Measurements from ENCODE around the gene RAI1.
A peak's percentile ranks its signal among the peaks of the same experiment; 100 is the strongest.

RAI1 gene

GRCh38 chr17:17833658-17834357 lies 152.6 kb downstream of the RAI1 start:
- DNase-seq (ENCODE audit: low read depth), result no peak

GRCh38 chr17:17834974-17835373 lies 153.7 kb downstream of the RAI1 start:
- no peak for DNase-seq (ENCODE audit: low read depth)

- DNase-seq (ENCODE audit: low read depth), result no peak
Measured at GRCh38 chr17:17835415-17836249, 154.4 kb downstream of the RAI1 start.

GRCh38 chr17:17836250-17836817 lies 155.1 kb downstream of the RAI1 start:
- peak; percentile 96 for DNase-seq (ENCODE audit: low read depth)

- DNase-seq (ENCODE audit: low read depth), result peak; percentile 69
Measured at GRCh38 chr17:17836818-17837379, 155.6 kb downstream of the RAI1 start, which contains the start of gene SREBF1. SREBF1 (minus strand) TSS chr17:17836986; CDS start chr17:17836817, 169 bp downstream.

GRCh38 chr17:17837380-17837821 lies 156.1 kb downstream of the RAI1 start:
- peak; percentile 93 for DNase-seq (ENCODE audit: low read depth)

GRCh38 chr17:17837966-17838962 lies 157.0 kb downstream of the RAI1 start:
- peak; percentile 73 for DNase-seq (ENCODE audit: low read depth)

GRCh38 chr17:17839791-17840707 lies 158.8 kb downstream of the RAI1 start:
- DNase-seq (ENCODE audit: low read depth), result peak; percentile 97

- DNase-seq (ENCODE audit: low read depth), result peak; percentile 59
Measured at GRCh38 chr17:17840751-17841591, 159.7 kb downstream of the RAI1 start.

- no peak for DNase-seq (ENCODE audit: low read depth)
Measured at GRCh38 chr17:17841601-17842025, 160.4 kb downstream of the RAI1 start.

- no peak for DNase-seq (ENCODE audit: low read depth)
Measured at GRCh38 chr17:17842111-17842876, 161.0 kb downstream of the RAI1 start.

GRCh38 chr17:17843096-17843495 lies 161.8 kb downstream of the RAI1 start:
- DNase-seq (ENCODE audit: low read depth), result no peak

- DNase-seq (ENCODE audit: low read depth), result no peak
Measured at GRCh38 chr17:17844079-17844478, 162.8 kb downstream of the RAI1 start.

- DNase-seq (ENCODE audit: low read depth), result no peak
Measured at GRCh38 chr17:17844500-17844899, 163.2 kb downstream of the RAI1 start.

- DNase-seq (ENCODE audit: low read depth), result no peak
Measured at GRCh38 chr17:17845046-17845775, 164.0 kb downstream of the RAI1 start.

- DNase-seq (ENCODE audit: low read depth), result no peak
Measured at GRCh38 chr17:17846003-17846402, 164.7 kb downstream of the RAI1 start.

- DNase-seq (ENCODE audit: low read depth), result no peak
Measured at GRCh38 chr17:17846645-17847044, 165.4 kb downstream of the RAI1 start.

Measured in EH (cell line).